Astrocyte of the spinal cord (primary cell): ENCODE data around the gene FRMD5.
A peak's percentile ranks its signal among the peaks of the same experiment; 100 is the strongest.
"Not testable (repeated sequence)": the region's sequence is repeated elsewhere in the genome, so short reads cannot be mapped to it uniquely, and the experiment has no call there.

Experiments used
- DNase-seq: peaks from one replicate; pipeline ENCODE4 v3.0.0; 2011; ENCODE audit warnings: low read depth, low spot score
- H3K4me3 ChIP-seq: 2 replicates; pipeline ENCODE4 v1.5.1; 2011; ENCODE audit warnings: low read depth, mild to moderate bottlenecking, low read length, moderate library complexity
- in situ Hi-C: cut with HindIII; loops from 2 replicates; pipeline ENCODE4 v1.10.0; 2017; ENCODE audit warnings: low sequenced_read_pairs
- TF ChIP-seq, protein P1 (sequence below): IDR thresholded peaks from 2 replicates; pipeline ENCODE4 v1.5.1; 2012; ENCODE audit warnings: low read depth, mild to moderate bottlenecking, low read length, inconsistent platforms

FRMD5 gene

DNA sequence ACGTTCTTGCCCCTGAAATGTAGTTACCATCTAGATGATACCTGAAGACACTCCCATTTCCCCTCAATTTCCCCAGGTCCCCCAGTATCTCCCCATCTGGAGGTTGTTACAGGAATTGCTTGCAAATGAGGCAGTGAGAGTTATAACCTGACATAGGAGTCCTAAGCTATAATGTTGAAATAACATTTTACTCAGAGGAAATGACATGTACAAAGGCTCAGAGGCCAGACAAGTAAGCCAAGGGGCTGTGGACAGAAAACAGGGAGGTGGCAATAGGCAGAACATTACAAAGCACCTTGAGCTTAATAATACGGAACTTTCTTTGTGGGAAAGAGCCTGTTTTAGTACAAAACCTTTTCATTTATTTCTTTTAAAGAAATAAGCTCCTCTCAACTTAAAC is 171.9 kb downstream of the FRMD5 start:
- H3K4me3 ChIP-seq = no peak overlapping the region
- in situ Hi-C loops = no loop called here
- TF ChIP-seq, protein P1, sequence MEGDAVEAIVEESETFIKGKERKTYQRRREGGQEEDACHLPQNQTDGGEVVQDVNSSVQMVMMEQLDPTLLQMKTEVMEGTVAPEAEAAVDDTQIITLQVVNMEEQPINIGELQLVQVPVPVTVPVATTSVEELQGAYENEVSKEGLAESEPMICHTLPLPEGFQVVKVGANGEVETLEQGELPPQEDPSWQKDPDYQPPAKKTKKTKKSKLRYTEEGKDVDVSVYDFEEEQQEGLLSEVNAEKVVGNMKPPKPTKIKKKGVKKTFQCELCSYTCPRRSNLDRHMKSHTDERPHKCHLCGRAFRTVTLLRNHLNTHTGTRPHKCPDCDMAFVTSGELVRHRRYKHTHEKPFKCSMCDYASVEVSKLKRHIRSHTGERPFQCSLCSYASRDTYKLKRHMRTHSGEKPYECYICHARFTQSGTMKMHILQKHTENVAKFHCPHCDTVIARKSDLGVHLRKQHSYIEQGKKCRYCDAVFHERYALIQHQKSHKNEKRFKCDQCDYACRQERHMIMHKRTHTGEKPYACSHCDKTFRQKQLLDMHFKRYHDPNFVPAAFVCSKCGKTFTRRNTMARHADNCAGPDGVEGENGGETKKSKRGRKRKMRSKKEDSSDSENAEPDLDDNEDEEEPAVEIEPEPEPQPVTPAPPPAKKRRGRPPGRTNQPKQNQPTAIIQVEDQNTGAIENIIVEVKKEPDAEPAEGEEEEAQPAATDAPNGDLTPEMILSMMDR = peak; percentile 9
- DNase-seq = no peak

DNA sequence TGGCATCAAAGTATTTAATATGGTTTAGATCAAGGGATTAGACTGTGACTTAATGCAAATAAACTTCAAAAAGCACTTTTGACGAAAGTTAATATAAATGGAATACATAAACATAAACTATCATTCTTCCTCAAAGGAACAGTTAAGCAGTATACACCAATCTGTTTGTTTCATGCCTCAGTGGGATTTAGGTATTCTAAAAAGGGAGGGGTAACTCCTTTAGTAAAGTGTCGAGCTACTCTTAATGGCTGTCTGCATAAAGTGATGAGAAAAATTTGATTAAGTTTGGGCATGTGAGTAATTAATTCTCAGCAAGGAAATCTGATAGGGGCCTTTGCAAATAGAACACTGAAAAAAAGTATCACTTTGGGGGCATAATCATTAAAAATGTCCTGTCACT is 176.9 kb downstream of the FRMD5 start:
- TF ChIP-seq, protein P1 = no peak
- no peak overlapping the region for H3K4me3 ChIP-seq
- DNase-seq = no peak
- in situ Hi-C loops = no loop called here

DNA sequence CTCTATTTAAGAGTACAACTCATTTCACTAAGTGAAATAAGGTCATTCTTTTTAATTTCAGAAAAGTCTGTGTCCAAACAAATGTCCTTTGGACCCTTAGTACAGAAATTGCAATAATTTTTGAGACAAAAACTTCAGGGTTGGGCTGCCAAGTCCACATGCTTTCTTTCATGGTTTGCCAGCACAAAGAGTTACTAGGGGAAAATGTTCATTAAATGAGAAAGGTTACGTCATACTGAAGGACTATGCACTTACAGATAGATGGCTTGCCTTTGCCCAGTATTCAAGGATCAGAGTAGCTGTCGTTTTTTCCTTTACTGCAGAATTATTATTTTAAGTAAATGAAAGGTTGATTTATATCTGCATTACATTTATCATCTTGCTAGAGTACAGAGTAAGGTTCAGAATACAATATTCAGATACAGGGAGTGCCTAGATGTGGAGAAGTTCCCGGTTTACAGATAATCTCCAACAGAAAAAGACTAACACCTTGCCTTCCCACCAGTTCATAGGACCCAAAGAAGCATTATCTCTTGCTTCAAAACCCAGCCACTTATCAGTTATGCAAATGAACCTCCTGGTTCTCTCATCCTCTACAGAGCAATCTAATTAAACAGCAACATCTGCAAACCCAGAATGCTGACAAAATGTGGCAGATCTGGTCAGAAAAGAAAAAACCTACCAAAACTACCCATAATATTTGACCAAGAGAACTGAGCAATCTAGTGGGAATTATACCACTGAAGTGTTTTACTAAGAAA is 179.3 kb downstream of the FRMD5 start:
- no peak overlapping the region for H3K4me3 ChIP-seq
- TF ChIP-seq, protein P1 = no peak
- in situ Hi-C loops = no loop called here
- DNase-seq = peak; percentile 46

DNA sequence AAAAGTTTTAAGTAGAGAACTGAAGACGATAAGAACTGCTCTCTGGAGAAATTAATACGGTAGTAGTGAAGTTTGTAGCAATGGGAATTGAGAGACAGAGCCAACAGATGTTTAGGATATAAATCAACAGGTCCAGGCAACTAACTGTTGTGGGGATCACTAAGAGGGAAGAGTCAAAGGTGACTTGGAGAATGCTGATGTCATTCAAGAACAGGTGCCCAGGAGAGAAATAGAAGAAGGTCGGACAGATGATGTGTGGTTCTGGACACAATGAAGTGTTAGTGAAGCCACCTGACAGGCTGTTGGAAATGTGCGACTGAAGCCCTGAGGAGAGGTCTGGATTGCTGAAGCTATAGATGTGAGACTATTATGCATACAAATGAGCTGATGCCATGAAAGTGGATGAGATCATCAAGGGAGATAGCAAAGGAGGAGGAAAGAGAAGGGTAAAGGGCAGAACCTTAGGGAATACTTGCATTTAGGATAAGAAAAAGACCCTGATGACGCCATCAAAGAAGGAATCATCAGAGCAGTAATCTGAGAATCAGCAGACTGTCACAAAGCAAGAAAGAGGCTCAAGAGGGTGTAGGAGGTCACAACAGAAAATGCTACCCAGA is 183.7 kb downstream of the FRMD5 start:
- in situ Hi-C loops = no loop called here
- no peak for DNase-seq
- H3K4me3 ChIP-seq = no peak overlapping the region
- TF ChIP-seq, protein P1 = no peak

DNA sequence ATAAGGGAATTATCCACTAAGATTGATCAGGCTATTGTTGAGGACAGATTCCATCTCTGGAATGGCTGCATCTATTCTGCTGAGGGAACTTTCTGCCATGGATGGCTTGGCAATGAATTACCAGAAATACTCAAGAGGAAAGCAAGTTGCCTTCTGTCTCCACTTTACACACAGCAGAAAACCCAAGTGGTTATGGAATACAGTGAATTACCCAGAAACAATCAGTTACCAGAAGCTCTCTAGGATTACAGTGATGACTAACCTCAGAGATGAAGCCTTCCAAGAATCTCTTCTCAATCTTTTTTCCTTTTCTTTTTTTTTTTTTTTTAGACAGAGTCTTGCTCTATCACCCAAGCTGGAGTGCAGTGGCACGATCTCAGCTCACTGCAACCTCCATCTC is 185.0 kb downstream of the FRMD5 start:
- peak; percentile 70 for DNase-seq
- TF ChIP-seq, protein P1 = no peak
- in situ Hi-C loops = no loop called here
- no peak overlapping the region for H3K4me3 ChIP-seq

- H3K4me3 ChIP-seq = no peak overlapping the region
- TF ChIP-seq, protein P1 = no peak
- peak; percentile 46 for DNase-seq
- in situ Hi-C loops = no loop called here
These were observed 186.0 kb downstream of the FRMD5 start for GRCh38 chr15:44009038-44009437.

DNA sequence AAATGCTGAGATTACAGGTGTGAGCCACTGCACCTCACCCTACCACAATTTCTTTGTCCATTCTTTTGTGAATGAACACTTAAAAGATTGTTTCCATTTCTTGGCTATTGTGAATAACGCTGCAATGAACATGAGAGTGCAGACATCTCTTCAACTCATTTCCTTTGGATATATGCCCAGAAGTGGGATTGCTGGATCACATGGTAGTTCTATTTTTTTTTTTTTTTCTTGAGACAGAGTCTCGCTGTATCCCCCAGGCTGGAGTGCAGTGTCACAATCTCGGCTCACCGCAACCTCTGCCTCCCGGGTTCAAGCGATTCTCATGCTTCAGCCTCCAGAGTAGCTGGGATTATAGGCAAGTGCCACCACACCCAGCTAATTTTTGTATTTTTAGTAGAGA is 194.8 kb downstream of the FRMD5 start:
- in situ Hi-C loops, H3K4me3 ChIP-seq: not testable (repeated sequence)
- peak; percentile 86 for DNase-seq
